Mucosa of descending colon (tissue), 3 donors: ENCODE measurements around the gene COL4A6. TPM values are rescaled to one million over a fixed set of nuclear protein-coding genes. Genes with fewer than 3 reads are reported as not detected.

Source experiments
- ATAC-seq: fragments of 200-7000 bp; cut with Tn5 transposase; one replicate; pipeline ENCODE4 v1.9.1; 2020; ENCODE audit warnings: mild to moderate bottlenecking, moderate library complexity
- DNase-seq, 3 donors: peaks; one replicate each; pipeline ENCODE4 v3.0.0-alpha.2; 2020
- H3K36me3 ChIP-seq: fragments of 200-600 bp; one replicate; pipeline ENCODE4 v1.8.0; 2021; ENCODE audit warnings: low read depth, mild to moderate bottlenecking
- H3K4me1 ChIP-seq: fragments of 200-600 bp; one replicate; pipeline ENCODE4 v1.8.0; 2021; ENCODE audit warnings: low read depth, mild to moderate bottlenecking
- H3K4me3 ChIP-seq: fragments of 200-600 bp; one replicate; pipeline ENCODE4 v1.8.0; 2021; ENCODE audit warnings: mild to moderate bottlenecking
- H3K9me3 ChIP-seq: fragments of 200-600 bp; one replicate; pipeline ENCODE4 v1.8.0; 2021; ENCODE audit warnings: mild to moderate bottlenecking
- CTCF ChIP-seq: fragments of 200-600 bp; IDR thresholded peaks from one replicate; pipeline ENCODE4 v1.8.0; 2022; ENCODE audit warnings: antibody characterized with exemption, mild to moderate bottlenecking
- intact Hi-C, 2 donors: fragments of 100-400 bp; cut with DNase I in 1 of 2; cut with micrococcal nuclease in 1 of 2; formaldehyde crosslinking; loops; one replicate each; pipeline versions ENCODE4 v1.11.0 to v1.11.1; 2022; cut with DNase I, micrococcal nuclease
- total RNA-seq, 3 donors: library from RNA; stranded (reverse); fragmentation: NEBNext Ultra II Directional in 2 of 3; extraction: Animal tissue kit (Norgen Biotek cat#: 25700) in 2 of 3; gene quantifications; one replicate each; pipeline versions ENCODE4 v1.2.1 to v1.2.4, GENCODE V29; 2021 to 2023
- donor health status: DM: no; HTN: no; CAD: no; lungs with moderate emphysema.
- donor health status: DM: no; HTN: no; CAD: no.
- donor health status: DM: no; HTN: yes; CAD: no.

Gene COL4A6
- total RNA-seq, 3 donors from 2014 or later: 0.35 to 0.81 (median 0.77) TPM

- TF ChIP-seq CTCF: no peak
- Histone ChIP-seq H3K9me3 (no peaks in the 10 kb centered on the region), H3K36me3 (no peaks in the 10 kb centered on the region), H3K4me1 (no peaks in the 10 kb centered on the region), H3K4me3 (no peak overlapping the region)
- no peak for DNase-seq
- intact Hi-C loops: no loop called here
- ATAC-seq: no peak
Observed at GRCh38 chrX:108285918-108286317, 152.3 kb downstream of the COL4A6 start.

- H3K4me1 ChIP-seq: no peaks in the 10 kb centered on the region
- ATAC-seq: no peak
- TF ChIP-seq CTCF: no peak
- H3K9me3 ChIP-seq: no peaks in the 10 kb centered on the region
- H3K36me3 ChIP-seq: no peaks in the 10 kb centered on the region
- no peak for DNase-seq
- intact Hi-C loops: no loop called here
- no peak overlapping the region for H3K4me3 ChIP-seq
Observed at GRCh38 chrX:108285356-108285755, 152.9 kb downstream of the COL4A6 start.

- no peaks in the 10 kb centered on the region for H3K4me1 ChIP-seq
- no peak for TF ChIP-seq CTCF
- no peaks in the 10 kb centered on the region for H3K36me3 ChIP-seq
- intact Hi-C loops: no loop called here
- no peak overlapping the region for H3K4me3 ChIP-seq
- no peak for ATAC-seq
- H3K9me3 ChIP-seq: no peaks in the 10 kb centered on the region
- DNase-seq: no peak
Observed at GRCh38 chrX:108275732-108276131, 162.5 kb downstream of the COL4A6 start.

- no peak overlapping the region for H3K4me3 ChIP-seq
- intact Hi-C loops: no loop called here
- no peak for ATAC-seq
- no peak for TF ChIP-seq CTCF
- no peaks in the 10 kb centered on the region for H3K36me3 ChIP-seq
- no peak for DNase-seq
- H3K9me3 ChIP-seq: no peaks in the 10 kb centered on the region
- H3K4me1 ChIP-seq: no peaks in the 10 kb centered on the region
Observed at GRCh38 chrX:108271397-108271787, 166.8 kb downstream of the COL4A6 start.

GRCh38 chrX:108270739-108271396 is 167.4 kb downstream of the COL4A6 start:
- Histone ChIP-seq H3K4me1 (no peaks in the 10 kb centered on the region), H3K9me3 (no peaks in the 10 kb centered on the region), H3K36me3 (no peaks in the 10 kb centered on the region), H3K4me3 (no peak overlapping the region)
- no peak for DNase-seq
- no peak for TF ChIP-seq CTCF
- ATAC-seq: no peak
- intact Hi-C loops: no loop called here

GRCh38 chrX:108270280-108270679 is 167.9 kb downstream of the COL4A6 start:
- DNase-seq (no peak), ATAC-seq (no peak)
- no peak for TF ChIP-seq CTCF
- intact Hi-C loops: no loop called here
- H3K4me3 ChIP-seq: no peak overlapping the region
- H3K9me3 ChIP-seq: no peaks in the 10 kb centered on the region
- no peaks in the 10 kb centered on the region for H3K4me1 ChIP-seq
- no peaks in the 10 kb centered on the region for H3K36me3 ChIP-seq
